ENCODE data around the gene LONRF2. TPM values are rescaled to one million over a fixed set of nuclear protein-coding genes. Genes with fewer than 3 reads are reported as not detected.

LONRF2 gene
- total RNA-seq, 1 experiment from 2014 or later: 0.33 TPM

DNA sequence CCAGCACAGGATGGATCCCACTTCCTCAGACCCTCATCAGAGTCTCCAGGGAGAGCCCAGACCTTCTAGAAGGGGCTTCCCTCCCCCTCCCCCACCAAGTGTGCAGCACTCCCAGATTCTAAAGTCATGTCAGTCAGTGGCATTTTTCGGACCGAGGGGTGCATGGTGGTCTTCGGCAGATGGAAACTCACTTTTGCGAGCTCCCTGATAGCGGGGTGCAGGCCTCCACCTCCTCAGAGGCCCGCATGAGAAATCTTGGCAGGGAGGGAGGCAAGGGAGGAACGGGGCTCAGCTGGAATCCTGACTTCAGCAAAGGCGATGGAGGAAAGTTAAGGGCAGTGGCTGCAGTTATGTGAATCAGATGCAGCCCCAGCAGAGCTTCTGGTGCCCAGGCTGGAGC lies 58.2 kb downstream of the LONRF2 start:
- no peaks in the 10 kb centered on the region for H3K9me3 Mint-ChIP-seq
- no peak for TF ChIP-seq OVOL2 (CRISPR knock-in tag; IDR thresholded peaks at IDR 0.05; ENCODE audit: borderline replicate concordance)
- TF ChIP-seq, protein P1, sequence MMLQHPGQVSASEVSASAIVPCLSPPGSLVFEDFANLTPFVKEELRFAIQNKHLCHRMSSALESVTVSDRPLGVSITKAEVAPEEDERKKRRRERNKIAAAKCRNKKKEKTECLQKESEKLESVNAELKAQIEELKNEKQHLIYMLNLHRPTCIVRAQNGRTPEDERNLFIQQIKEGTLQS (CRISPR knock-in tag; conservative IDR thresholded peaks at IDR 0.05): no peak
- no peak for TF ChIP-seq ZNF219 (CRISPR knock-in tag; IDR thresholded peaks at IDR 0.05; ENCODE audit: borderline replicate concordance)
- no peak for TF ChIP-seq GTF2I (CRISPR knock-in tag; conservative IDR thresholded peaks at IDR 0.05)
- TF ChIP-seq, protein P2, sequence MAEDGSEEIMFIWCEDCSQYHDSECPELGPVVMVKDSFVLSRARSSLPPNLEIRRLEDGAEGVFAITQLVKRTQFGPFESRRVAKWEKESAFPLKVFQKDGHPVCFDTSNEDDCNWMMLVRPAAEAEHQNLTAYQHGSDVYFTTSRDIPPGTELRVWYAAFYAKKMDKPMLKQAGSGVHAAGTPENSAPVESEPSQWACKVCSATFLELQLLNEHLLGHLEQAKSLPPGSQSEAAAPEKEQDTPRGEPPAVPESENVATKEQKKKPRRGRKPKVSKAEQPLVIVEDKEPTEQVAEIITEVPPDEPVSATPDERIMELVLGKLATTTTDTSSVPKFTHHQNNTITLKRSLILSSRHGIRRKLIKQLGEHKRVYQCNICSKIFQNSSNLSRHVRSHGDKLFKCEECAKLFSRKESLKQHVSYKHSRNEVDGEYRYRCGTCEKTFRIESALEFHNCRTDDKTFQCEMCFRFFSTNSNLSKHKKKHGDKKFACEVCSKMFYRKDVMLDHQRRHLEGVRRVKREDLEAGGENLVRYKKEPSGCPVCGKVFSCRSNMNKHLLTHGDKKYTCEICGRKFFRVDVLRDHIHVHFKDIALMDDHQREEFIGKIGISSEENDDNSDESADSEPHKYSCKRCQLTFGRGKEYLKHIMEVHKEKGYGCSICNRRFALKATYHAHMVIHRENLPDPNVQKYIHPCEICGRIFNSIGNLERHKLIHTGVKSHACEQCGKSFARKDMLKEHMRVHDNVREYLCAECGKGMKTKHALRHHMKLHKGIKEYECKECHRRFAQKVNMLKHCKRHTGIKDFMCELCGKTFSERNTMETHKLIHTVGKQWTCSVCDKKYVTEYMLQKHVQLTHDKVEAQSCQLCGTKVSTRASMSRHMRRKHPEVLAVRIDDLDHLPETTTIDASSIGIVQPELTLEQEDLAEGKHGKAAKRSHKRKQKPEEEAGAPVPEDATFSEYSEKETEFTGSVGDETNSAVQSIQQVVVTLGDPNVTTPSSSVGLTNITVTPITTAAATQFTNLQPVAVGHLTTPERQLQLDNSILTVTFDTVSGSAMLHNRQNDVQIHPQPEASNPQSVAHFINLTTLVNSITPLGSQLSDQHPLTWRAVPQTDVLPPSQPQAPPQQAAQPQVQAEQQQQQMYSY (CRISPR knock-in tag; IDR thresholded peaks at IDR 0.05): no peak
- TF ChIP-seq FOXP4 (CRISPR knock-in tag; IDR thresholded peaks at IDR 0.05): no peak
- no peak for TF ChIP-seq HMGXB4 (CRISPR knock-in tag; IDR thresholded peaks at IDR 0.05)
- TF ChIP-seq GABPB1 (CRISPR knock-in tag; IDR thresholded peaks at IDR 0.05): no peak
- TF ChIP-seq CREB1 (CRISPR knock-in tag; IDR thresholded peaks at IDR 0.05): no peak
- no peak for TF ChIP-seq ZNF416 (CRISPR knock-in tag; IDR thresholded peaks at IDR 0.05)
- TF ChIP-seq CBFB (CRISPR knock-in tag; IDR thresholded peaks at IDR 0.05; ENCODE audit: low read depth): no peak
- TF ChIP-seq ZNF532 (CRISPR knock-in tag; IDR thresholded peaks at IDR 0.05; ENCODE audit: borderline replicate concordance): no peak
- TF ChIP-seq, protein P3, sequence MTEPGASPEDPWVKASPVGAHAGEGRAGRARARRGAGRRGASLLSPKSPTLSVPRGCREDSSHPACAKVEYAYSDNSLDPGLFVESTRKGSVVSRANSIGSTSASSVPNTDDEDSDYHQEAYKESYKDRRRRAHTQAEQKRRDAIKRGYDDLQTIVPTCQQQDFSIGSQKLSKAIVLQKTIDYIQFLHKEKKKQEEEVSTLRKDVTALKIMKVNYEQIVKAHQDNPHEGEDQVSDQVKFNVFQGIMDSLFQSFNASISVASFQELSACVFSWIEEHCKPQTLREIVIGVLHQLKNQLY (CRISPR knock-in tag; IDR thresholded peaks at IDR 0.05): no peak
- TF ChIP-seq HMGA2 (CRISPR knock-in tag; IDR thresholded peaks at IDR 0.05): no peak
- no peak for TF ChIP-seq NR2C2 (CRISPR knock-in tag; IDR thresholded peaks at IDR 0.05)
- TF ChIP-seq ELF4 (CRISPR knock-in tag; IDR thresholded peaks at IDR 0.05; ENCODE audit: low read depth): no peak
- no peak overlapping the region for H3K27ac Mint-ChIP-seq
- H3K4me1 Mint-ChIP-seq: peaks cover 12% of the 10 kb centered on the region
- no peaks in the 10 kb centered on the region for H3K36me3 Mint-ChIP-seq
- no peak overlapping the region for H3K4me3 Mint-ChIP-seq
- no peaks in the 10 kb centered on the region for H3K27me3 Mint-ChIP-seq (ENCODE audit: low read depth)
- DNase-seq (ENCODE audit: low spot score) (no peak), ATAC-seq (no peak)
- CTCF ChIA-PET: interaction anchor here (1.0 to 8.4 kb wide), 8 partner anchors 22 to 159 kb away, joined by 3 to 433 read pairs (median 28); partner anchors contain the start of gene LONRF2
- POLR2A ChIA-PET: no interaction called here

All from WTC11 (cell line).